ENCODE measurements around the gene BCAT1. TPM values are rescaled to one million over a fixed set of nuclear protein-coding genes. Genes with fewer than 3 reads are reported as not detected.

BCAT1 gene
- total and polyA plus RNA-seq, 9 of the 15 experiments (the other 6 are each of a cell fraction or from before 2014, with no cell fraction given): 38.5 to 157 (median 66.8) TPM

- TF ChIP-seq, protein P1, sequence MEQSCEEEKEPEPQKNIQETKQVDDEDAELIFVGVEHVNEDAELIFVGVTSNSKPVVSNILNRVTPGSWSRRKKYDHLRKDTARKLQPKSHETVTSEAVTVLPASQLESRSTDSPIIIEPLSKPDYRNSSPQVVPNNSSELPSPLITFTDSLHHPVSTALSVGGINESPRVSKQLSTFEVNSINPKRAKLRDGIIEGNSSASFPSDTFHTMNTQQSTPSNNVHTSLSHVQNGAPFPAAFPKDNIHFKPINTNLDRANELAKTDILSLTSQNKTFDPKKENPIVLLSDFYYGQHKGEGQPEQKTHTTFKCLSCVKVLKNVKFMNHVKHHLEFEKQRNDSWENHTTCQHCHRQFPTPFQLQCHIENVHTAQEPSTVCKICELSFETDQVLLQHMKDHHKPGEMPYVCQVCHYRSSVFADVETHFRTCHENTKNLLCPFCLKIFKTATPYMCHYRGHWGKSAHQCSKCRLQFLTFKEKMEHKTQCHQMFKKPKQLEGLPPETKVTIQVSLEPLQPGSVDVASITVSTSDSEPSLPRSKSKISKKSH (CRISPR knock-in tag; IDR thresholded peaks at IDR 0.05): no peak
Observed at GRCh38 chr12:24833513-24833912, 115.4 kb downstream of the BCAT1 start (continued).

DNA sequence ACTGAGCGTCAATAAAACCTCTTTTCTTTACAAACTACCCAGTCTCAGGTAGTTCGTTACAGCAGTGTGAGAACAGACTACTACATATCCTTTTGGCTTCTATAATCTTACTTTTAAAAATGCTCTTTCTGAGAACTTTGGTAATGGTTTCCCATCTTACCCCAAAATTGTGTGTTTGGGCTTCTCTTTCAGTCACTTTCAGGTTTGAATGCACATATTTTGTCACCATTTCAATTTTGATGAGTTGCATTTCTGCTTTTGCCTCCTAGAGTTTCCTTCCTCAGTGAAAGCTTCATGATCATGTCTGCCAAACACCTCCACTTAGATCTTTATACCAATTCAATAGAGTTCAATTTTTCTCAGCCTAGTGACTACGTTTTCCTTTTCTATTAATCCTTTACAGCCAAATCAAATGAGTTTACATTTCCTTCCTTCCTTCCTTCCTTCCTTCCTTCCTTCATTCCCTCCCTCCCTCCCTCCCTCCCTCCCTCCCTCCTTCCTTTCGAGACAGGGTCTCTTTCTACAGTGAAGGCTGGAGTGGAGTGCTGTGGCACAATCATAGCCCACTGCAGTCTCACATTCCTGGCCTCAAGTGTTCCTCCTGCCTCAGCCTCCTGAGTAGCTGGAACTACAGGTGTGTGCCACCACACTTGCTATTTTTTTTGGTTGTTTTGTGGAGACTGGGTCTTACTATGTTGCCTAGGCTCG is 124.9 kb downstream of the BCAT1 start:
- intact Hi-C loops (cut with micrococcal nuclease) (no loop called here), in situ Hi-C loops (cut with MboI) (no loop called here)
- Histone ChIP-seq H3K9me1 (ENCODE audit: control insufficient read depth, insufficient read depth, low read length) (no peaks in the 10 kb centered on the region), H3K27me3 (ENCODE audit: control insufficient read depth in 2 of 2, insufficient read depth in 2 of 2, low read length in 2 of 2) (no peaks in the 10 kb centered on the region), H3K4me3 (no peak overlapping the region), H3K4me1 (replicated peaks in 1 of 2; ENCODE audit: control insufficient read depth in 2 of 2, insufficient read depth in 2 of 2, low read length in 2 of 2) (no peaks in the 10 kb centered on the region), H3K4me2 (ENCODE audit: insufficient read depth, low read length) (no peak overlapping the region), H2AFZ (ENCODE audit: low read depth, low read length) (no peak overlapping the region), H3K79me2 (ENCODE audit: control insufficient read depth, insufficient read depth, low read length) (no peaks in the 10 kb centered on the region), H4K20me1 (replicated peaks; ENCODE audit: control insufficient read depth, insufficient read depth, low read length) (no peaks in the 10 kb centered on the region), H3K36me3 (ENCODE audit: control insufficient read depth, insufficient read depth, low read length) (peaks cover 79% of the 10 kb centered on the region), H3K9ac (ENCODE audit: insufficient read depth in 1 of 2, low read depth in 2 of 2, low read length in 2 of 2) (no peak overlapping the region), H3K9me3 (replicated peaks; ENCODE audit: control insufficient read depth, insufficient read depth, low read depth, low read length) (no peaks in the 10 kb centered on the region), H3K27ac (ENCODE audit: extremely low read depth, low read depth, low read length) (no peak overlapping the region)
- WGBS (ENCODE audit: insufficient coverage, low coverage, missing lambda C conversion rate): 70% methylated on average over 4 of the region's 5 CpGs
- TF ChIP-seq RBM15 (IDR thresholded peaks at IDR 0.05; ENCODE audit: insufficient read depth, low read length): no peak
- TF ChIP-seq KAT2B (IDR thresholded peaks at IDR 0.05; ENCODE audit: low read depth, low read length): no peak
- peak; percentile 32; the same call in 1 of the 2 replicates for TF ChIP-seq ZNF316 (IDR thresholded peaks at IDR 0.05)
- TF ChIP-seq CBFB (CRISPR knock-in tag; IDR thresholded peaks at IDR 0.05): no peak
- TF ChIP-seq WHSC1 (IDR thresholded peaks at IDR 0.05; ENCODE audit: low read length): no peak
- no peak for TF ChIP-seq ZHX1 (conservative IDR thresholded peaks at IDR 0.05; ENCODE audit: low read length)
- TF ChIP-seq, protein P2, sequence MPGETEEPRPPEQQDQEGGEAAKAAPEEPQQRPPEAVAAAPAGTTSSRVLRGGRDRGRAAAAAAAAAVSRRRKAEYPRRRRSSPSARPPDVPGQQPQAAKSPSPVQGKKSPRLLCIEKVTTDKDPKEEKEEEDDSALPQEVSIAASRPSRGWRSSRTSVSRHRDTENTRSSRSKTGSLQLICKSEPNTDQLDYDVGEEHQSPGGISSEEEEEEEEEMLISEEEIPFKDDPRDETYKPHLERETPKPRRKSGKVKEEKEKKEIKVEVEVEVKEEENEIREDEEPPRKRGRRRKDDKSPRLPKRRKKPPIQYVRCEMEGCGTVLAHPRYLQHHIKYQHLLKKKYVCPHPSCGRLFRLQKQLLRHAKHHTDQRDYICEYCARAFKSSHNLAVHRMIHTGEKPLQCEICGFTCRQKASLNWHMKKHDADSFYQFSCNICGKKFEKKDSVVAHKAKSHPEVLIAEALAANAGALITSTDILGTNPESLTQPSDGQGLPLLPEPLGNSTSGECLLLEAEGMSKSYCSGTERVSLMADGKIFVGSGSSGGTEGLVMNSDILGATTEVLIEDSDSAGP (CRISPR knock-in tag; IDR thresholded peaks at IDR 0.05): no peak
- ChIA-PET CTCF (ENCODE audit: low intra/inter-chr PET ratio) (no interaction called here), POLR2A (no interaction called here)
- FAIRE-seq (no peak), DNase-seq (ENCODE audit: extremely low read depth in 1 of 4, low spot score in 3 of 4) (no peak), ATAC-seq (no peak)
- BruUV-seq (replicated peaks): no TSS peak
